H1 (cell line): ENCODE measurements around the gene QPCT. TPM values are rescaled to one million over a fixed set of nuclear protein-coding genes. Genes with fewer than 3 reads are reported as not detected.

Experiments used
- BRCA1 ChIP-seq: IDR thresholded peaks from 2 replicates; pipeline ENCODE4 v1.6.1; 2012; ENCODE audit warnings: low read depth, low read length, improper control_type of control experiment
- CBX5 ChIP-seq: fragments of 300-800, 300-1000 bp; sonication (generic); IDR thresholded peaks from 2 replicates; pipeline ENCODE4 v1.7.1; 2016; ENCODE audit warnings: antibody characterized with exemption, low read length, low read depth
- CHD1 ChIP-seq: IDR thresholded peaks from 2 replicates; pipeline ENCODE4 v1.6.1; 2012; ENCODE audit warnings: low read depth, low read length, improper control_type of control experiment
- EZH2 ChIP-seq: fragments of 200-600 bp; sonication (generic); IDR thresholded peaks from 2 replicates; pipeline ENCODE4 v1.7.1; 2012; ENCODE audit warnings: low read depth, mild to moderate bottlenecking, moderate library complexity, low read length, inconsistent platforms; ENCODE audit not compliant: severe bottlenecking
- GTF2F1 ChIP-seq: IDR thresholded peaks from 2 replicates; pipeline ENCODE4 v1.6.1; 2012; ENCODE audit warnings: low read depth, low read length, improper control_type of control experiment, borderline replicate concordance
- HDAC2 ChIP-seq, 2 experiments: fragments of 300-600 bp in 1 of 2; sonication (generic) in 1 of 2; IDR thresholded peaks; 2 replicates each; pipeline ENCODE4 v1.6.1; 2011 to 2012; ENCODE audit warnings: low read depth in 2 of 2, low read length in 2 of 2, mild to moderate bottlenecking in 2 of 2, moderate library complexity in 2 of 2, borderline replicate concordance in 1 of 2, inconsistent platforms in 1 of 2
- NRF1 ChIP-seq: IDR thresholded peaks from 2 replicates; pipeline ENCODE4 v1.6.1; 2011; ENCODE audit warnings: mild to moderate bottlenecking, low read depth, low read length, improper control_type of control experiment
- POLR2AphosphoS5 ChIP-seq: IDR thresholded peaks from 2 replicates; pipeline ENCODE4 v1.6.1; 2011; ENCODE audit warnings: low read depth, low read length
- RNF2 ChIP-seq: fragments of 200-900, 300-1000 bp; sonication (generic); IDR thresholded peaks from 2 replicates; pipeline ENCODE4 v1.7.1; 2016; ENCODE audit warnings: borderline replicate concordance, low read depth, mild to moderate bottlenecking, antibody characterized with exemption, low read length; ENCODE audit not compliant: poor library complexity, severe bottlenecking; ENCODE audit errors: missing control alignments
- RXRA ChIP-seq: IDR thresholded peaks from 2 replicates; pipeline ENCODE4 v1.6.1; 2011; ENCODE audit warnings: low read depth, mild to moderate bottlenecking, low read length, moderate library complexity; ENCODE audit not compliant: insufficient read depth
- TAF1 ChIP-seq: IDR thresholded peaks from 2 replicates; pipeline ENCODE4 v1.6.1; 2011; ENCODE audit warnings: mild to moderate bottlenecking, low read depth, low read length
- polyA plus RNA-seq, 7 experiments: library from polyadenylated mRNA; depleted of rRNA in 3 of 7; stranded (reverse) in 5 of 7; unstranded in 2 of 7; fragments of >200 nt in 5 of 7; fragments of 200-250 nt in 2 of 7; gene quantifications; 1 replicate in 5 of 7; 2 replicates in 1 of 7; 4 replicates in 1 of 7; pipeline versions ENCODE4 v1.2.1 to v1.2.3, GENCODE V29; 2011 to 2013; ENCODE audit warnings: missing spikeins in 2 of 7, mixed read lengths in 2 of 7
- total RNA-seq: library from RNA; stranded (reverse); fragmentation: NEBNext Ultra II Directional; extraction: Animal tissue kit (Norgen Biotek cat#: 25700); gene quantifications from 2 replicates; pipeline ENCODE4 v1.2.1, GENCODE V29; 2021
- TF ChIP-seq, protein P1 (sequence below): fragments of 300-600 bp; sonication (generic); IDR thresholded peaks from 2 replicates; pipeline ENCODE4 v1.7.1; 2012; ENCODE audit warnings: low read length, moderate library complexity, mild to moderate bottlenecking, inconsistent platforms; ENCODE audit not compliant: insufficient replicate concordance

Gene QPCT
- total and polyA plus RNA-seq, 2 of the 8 experiments (the other 6 are each of a cell fraction or from before 2014, with no cell fraction given): 4.0 to 4.3 TPM

DNA sequence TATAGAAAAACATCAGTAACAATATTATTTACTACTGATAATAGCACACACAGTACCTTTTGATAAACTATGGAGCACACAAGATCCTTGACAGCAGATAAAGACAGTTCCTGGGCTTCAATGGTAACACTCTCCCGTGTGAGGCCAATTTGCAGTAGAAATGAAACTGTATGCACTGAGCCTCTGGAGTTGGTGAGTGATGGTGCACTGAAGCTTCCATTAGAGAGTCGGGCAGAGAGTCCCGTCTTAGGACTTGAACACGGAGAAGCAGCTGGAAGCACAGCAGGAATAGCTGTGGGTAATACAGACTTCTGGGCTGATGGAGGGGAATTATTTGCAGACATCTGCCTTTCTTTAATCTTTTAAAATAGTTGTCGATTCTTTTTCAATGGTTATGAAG lies 28.2 kb upstream of the QPCT start (continued):
- TF ChIP-seq, protein P1, sequence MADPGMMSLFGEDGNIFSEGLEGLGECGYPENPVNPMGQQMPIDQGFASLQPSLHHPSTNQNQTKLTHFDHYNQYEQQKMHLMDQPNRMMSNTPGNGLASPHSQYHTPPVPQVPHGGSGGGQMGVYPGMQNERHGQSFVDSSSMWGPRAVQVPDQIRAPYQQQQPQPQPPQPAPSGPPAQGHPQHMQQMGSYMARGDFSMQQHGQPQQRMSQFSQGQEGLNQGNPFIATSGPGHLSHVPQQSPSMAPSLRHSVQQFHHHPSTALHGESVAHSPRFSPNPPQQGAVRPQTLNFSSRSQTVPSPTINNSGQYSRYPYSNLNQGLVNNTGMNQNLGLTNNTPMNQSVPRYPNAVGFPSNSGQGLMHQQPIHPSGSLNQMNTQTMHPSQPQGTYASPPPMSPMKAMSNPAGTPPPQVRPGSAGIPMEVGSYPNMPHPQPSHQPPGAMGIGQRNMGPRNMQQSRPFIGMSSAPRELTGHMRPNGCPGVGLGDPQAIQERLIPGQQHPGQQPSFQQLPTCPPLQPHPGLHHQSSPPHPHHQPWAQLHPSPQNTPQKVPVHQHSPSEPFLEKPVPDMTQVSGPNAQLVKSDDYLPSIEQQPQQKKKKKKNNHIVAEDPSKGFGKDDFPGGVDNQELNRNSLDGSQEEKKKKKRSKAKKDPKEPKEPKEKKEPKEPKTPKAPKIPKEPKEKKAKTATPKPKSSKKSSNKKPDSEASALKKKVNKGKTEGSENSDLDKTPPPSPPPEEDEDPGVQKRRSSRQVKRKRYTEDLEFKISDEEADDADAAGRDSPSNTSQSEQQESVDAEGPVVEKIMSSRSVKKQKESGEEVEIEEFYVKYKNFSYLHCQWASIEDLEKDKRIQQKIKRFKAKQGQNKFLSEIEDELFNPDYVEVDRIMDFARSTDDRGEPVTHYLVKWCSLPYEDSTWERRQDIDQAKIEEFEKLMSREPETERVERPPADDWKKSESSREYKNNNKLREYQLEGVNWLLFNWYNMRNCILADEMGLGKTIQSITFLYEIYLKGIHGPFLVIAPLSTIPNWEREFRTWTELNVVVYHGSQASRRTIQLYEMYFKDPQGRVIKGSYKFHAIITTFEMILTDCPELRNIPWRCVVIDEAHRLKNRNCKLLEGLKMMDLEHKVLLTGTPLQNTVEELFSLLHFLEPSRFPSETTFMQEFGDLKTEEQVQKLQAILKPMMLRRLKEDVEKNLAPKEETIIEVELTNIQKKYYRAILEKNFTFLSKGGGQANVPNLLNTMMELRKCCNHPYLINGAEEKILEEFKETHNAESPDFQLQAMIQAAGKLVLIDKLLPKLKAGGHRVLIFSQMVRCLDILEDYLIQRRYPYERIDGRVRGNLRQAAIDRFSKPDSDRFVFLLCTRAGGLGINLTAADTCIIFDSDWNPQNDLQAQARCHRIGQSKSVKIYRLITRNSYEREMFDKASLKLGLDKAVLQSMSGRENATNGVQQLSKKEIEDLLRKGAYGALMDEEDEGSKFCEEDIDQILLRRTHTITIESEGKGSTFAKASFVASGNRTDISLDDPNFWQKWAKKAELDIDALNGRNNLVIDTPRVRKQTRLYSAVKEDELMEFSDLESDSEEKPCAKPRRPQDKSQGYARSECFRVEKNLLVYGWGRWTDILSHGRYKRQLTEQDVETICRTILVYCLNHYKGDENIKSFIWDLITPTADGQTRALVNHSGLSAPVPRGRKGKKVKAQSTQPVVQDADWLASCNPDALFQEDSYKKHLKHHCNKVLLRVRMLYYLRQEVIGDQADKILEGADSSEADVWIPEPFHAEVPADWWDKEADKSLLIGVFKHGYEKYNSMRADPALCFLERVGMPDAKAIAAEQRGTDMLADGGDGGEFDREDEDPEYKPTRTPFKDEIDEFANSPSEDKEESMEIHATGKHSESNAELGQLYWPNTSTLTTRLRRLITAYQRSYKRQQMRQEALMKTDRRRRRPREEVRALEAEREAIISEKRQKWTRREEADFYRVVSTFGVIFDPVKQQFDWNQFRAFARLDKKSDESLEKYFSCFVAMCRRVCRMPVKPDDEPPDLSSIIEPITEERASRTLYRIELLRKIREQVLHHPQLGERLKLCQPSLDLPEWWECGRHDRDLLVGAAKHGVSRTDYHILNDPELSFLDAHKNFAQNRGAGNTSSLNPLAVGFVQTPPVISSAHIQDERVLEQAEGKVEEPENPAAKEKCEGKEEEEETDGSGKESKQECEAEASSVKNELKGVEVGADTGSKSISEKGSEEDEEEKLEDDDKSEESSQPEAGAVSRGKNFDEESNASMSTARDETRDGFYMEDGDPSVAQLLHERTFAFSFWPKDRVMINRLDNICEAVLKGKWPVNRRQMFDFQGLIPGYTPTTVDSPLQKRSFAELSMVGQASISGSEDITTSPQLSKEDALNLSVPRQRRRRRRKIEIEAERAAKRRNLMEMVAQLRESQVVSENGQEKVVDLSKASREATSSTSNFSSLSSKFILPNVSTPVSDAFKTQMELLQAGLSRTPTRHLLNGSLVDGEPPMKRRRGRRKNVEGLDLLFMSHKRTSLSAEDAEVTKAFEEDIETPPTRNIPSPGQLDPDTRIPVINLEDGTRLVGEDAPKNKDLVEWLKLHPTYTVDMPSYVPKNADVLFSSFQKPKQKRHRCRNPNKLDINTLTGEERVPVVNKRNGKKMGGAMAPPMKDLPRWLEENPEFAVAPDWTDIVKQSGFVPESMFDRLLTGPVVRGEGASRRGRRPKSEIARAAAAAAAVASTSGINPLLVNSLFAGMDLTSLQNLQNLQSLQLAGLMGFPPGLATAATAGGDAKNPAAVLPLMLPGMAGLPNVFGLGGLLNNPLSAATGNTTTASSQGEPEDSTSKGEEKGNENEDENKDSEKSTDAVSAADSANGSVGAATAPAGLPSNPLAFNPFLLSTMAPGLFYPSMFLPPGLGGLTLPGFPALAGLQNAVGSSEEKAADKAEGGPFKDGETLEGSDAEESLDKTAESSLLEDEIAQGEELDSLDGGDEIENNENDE: no peak
- TF ChIP-seq GTF2F1 (no peak), EZH2 (no peak), POLR2AphosphoS5 (no peak), BRCA1 (no peak), CHD1 (no peak), TAF1 (no peak), HDAC2 (IDR thresholded peaks at IDR 0.05; ENCODE audit: borderline replicate concordance in 1 of 2, low read depth in 2 of 2, low read length in 2 of 2) (no peak), CBX5 (no peak), RNF2 (no peak), NRF1 (no peak), RXRA (no peak)
